NCI-H2107 (cell line): ENCODE measurements around the gene PTPN18.
A peak's percentile ranks its signal among the peaks of the same experiment; 100 is the strongest.

Experiments
- DNase-seq: peaks from one replicate; lab custom pipeline; 2025; lab: John Stamatoyannopoulos, UW

Gene PTPN18

GRCh38 chr2:130339885-130340745 is 15.7 kb upstream of the PTPN18 start:
- DNase-seq, result no peak

- DNase-seq, result no peak
These were observed 14.3 kb upstream of the PTPN18 start for GRCh38 chr2:130341562-130342019.

- peak; percentile 66 for DNase-seq
These were observed 13.8 kb upstream of the PTPN18 start for GRCh38 chr2:130342020-130342532.

DNA sequence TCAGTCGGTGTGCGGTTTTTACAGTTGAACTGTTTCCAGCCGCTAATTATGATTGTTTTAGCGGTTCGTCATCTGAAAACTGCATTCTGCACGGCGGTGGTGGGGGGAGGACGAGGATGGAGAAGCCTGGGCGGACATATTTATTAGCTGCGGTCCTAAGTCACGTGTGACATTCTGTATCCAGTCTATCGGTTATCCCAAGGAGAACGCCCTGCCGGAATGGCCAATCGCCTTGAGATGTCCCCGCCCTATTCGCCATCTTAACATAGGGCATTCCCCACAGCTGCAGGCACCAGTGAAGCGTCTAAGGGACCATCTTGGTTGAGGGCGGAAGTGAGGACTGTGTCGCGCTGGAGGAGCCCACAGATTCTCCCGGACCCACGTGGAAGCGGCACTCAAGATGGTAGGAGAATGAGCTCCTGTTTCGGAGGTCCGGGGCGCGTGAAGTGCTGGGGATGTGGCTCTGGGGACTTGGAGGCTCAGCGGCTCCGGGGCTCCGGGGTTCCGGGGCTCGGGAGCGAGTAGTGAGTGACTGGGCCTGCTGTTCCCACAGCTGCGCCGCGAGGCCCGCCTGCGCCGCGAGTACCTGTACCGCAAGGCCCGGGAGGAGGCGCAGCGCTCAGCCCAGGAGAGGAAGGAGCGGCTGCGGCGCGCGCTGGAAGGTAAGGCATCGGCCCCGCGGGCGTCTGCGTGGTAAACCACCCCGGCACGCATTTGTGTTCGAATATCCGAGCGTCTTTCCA is 13.2 kb upstream of the PTPN18 start, which contains the start of gene IMP4:
TSS of gene IMP4 (plus strand) at position 365 of the 743 bp plus-strand sequence. CDS start at position 401, 36 bp downstream.
- DNase-seq, result peak; percentile 91

DNA sequence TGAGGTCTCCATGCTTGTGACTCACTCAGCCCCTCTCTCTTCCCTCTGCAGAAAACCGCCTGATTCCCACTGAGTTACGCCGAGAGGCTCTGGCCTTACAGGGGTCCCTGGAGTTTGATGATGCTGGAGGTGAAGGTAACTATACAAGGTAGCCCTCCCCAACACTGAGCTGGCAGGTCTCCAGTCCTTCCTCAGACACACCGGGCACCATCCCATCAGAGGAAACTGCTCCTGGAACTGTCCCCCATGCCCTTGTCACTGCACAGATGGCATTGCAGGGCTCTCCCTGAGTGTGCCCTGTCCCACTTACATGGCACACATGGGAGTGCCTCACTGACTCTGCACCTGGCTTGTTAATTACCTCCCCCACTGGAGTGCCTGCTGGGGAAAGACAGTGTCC is 11.3 kb upstream of the PTPN18 start:
- DNase-seq, result no peak

DNA sequence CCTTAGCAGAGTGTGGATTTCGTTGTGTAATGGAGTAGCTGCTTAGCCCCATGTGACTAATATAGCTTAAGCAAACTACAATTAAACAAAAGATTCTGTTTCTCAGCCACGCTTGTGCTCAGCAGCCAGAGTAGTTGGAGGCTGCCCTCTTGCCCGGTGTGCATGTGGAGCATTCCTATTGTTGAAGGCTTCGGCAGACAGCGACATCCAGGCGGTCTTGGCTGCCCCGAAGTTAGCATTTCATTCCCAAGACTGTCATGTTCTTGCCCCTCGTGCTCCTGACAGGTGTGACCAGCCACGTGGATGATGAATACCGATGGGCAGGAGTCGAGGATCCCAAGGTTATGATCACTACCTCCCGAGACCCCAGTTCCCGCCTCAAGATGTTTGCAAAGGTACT is 10.8 kb upstream of the PTPN18 start:
- DNase-seq, result no peak

GRCh38 chr2:130345611-130346010 is 10.2 kb upstream of the PTPN18 start:
- DNase-seq, result no peak

DNA sequence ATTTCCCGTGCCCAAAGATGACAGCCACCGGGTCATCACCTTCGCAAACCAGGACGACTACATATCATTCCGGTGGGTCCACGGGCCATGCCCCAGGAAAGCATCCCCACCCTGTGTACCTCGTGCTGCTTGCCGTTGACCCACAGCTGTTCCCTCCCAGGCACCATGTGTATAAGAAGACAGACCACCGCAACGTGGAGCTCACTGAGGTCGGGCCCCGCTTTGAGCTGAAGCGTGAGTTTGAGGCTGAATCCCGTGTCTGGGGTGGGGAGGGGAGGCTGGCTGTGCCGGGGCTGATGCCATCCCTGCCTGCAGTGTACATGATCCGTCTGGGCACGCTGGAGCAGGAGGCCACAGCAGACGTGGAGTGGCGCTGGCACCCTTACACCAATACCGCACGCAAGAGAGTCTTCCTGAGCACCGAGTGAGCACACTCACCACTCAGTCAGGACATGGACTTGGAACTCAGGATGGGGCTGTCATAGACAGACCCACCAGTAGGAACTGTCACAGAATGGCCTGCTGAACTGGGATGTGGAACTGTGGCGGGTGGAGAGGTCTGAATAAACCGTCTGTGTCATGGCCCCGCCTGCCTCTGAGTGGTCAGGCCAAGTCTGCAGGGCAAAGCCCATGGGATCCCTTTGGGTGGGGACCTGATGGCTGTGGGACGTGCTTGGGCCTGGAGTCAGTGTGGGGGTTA is 9.7 kb upstream of the PTPN18 start:
- no peak for DNase-seq

DNA sequence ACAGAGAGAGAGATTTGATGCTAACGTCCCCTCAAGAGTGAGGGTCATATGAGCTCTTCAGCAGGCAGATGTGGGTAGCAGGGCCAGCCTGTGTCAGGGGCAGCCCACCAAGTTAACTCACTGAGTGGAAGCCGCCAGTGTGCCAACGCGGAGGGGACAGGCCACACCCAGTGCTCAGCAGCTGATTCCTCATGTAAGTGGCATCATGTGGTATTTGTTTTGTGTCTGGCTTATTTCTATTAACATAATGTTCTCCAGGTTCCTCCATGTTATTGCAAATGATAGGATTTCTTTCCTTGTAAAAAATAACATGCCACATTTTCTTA is 9.2 kb upstream of the PTPN18 start:
- no peak for DNase-seq

DNA sequence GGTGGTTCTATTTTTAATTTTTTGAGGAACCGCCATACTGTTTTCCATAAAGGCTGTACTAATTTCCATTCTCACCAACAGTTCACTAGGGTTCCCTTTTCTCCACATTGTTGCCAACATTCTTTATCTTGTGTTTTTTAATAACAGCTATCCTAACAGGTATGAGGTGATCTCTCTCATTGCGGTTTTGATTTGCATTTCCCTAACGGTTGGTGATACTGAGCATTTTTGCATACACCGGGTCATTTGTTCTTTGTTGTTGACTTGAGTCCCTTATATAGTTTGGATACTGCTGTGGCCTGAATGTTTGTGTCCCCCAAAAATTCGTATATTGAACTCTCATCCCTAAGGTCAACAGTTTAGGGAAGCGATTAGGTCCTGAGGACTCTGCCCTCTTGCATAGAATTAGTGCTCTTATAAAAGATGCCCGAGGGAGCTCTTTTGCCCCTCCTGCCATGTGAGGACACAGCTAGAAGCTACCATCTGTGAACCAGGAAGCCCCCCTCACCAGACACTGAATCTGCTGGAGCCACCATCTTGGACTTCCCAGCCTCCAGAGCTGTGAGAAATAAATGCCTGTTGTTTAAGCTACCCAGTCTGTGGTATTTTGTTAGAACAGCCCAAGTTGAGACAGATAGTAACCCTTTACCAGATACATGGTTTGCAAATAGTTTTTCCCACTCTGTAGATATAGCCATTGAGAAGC is 8.5 kb upstream of the PTPN18 start:
- no peak for DNase-seq

GRCh38 chr2:130349174-130349573 is 6.7 kb upstream of the PTPN18 start:
- DNase-seq, result no peak

DNA sequence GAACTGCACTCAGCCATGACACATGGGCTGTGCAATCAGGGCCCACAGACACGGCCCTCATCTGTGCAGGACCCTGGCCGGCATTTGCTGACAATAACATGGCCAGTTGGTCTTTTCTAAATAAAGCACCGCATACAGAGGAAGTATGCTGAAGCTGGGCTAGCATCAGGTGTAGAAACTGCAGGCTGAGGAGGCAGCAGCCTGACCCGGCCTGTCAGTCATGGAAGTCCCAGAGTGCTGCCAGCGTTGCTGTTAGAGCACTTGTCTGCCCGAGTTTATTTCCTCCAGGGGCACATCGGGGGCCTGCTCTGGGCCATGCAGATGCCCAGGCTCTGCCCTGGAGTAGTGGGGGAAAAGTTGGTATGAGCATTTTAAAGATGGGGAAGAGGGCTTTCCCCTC is 4.1 kb upstream of the PTPN18 start:
- no peak for DNase-seq

DNA sequence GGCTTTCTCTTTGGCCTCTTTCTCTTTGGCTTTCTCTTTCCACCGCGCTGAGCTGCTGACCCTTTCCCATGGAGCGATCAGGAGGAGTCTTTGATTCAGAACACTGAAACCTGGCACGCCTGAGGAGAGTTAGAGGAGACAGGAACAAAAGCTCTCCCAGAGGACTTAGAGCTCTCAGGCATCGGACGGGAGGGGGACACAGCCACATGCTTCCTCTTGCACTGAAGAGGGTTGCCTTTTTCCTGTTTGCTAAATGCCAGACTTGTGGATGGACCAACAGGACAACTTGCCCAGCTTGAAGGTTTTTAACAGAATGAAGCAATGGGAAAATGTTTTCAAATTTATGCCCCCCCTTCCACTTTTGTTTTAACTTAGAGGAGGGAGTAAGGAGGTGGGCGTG is 3.6 kb upstream of the PTPN18 start:
- DNase-seq, result no peak

- no peak for DNase-seq
These were observed 2.3 kb upstream of the PTPN18 start for GRCh38 chr2:130353291-130354138.

DNA sequence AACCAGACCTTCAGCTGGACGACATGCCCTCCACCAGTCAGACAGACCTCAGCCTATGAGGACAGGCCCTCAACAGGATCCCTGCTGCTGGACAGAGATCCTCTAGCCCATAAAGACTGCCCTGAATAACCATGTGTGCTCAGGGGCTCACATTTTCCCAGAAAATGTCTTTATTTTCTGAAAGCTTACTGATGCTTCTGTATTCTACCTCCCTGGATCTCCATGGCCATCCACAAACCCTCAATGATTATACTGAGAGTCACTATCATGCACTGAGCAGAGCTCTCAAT is 1.8 kb upstream of the PTPN18 start:
- DNase-seq, result no peak

GRCh38 chr2:130355172-130355577 is 681 bp upstream of the PTPN18 start:
- DNase-seq, result no peak

DNA sequence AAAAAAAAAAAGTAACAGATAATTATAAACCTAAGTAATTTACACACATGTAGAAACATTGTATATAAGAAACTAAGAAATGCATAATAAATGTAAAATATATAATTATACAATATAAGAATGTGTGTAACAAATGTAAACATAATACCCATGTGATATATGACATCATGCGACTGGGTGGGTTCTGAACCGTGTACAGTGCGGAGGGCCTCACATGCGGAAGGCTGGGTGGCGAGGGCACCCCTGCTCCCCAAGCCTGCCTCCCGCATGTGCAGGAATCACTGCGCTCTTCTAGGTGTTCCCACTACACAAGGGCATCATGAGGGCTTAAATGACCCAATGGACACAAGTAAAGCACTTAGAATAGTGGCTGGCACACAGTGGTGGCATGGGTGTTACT is 2.0 kb downstream of the PTPN18 start:
- DNase-seq, result no peak

DNA sequence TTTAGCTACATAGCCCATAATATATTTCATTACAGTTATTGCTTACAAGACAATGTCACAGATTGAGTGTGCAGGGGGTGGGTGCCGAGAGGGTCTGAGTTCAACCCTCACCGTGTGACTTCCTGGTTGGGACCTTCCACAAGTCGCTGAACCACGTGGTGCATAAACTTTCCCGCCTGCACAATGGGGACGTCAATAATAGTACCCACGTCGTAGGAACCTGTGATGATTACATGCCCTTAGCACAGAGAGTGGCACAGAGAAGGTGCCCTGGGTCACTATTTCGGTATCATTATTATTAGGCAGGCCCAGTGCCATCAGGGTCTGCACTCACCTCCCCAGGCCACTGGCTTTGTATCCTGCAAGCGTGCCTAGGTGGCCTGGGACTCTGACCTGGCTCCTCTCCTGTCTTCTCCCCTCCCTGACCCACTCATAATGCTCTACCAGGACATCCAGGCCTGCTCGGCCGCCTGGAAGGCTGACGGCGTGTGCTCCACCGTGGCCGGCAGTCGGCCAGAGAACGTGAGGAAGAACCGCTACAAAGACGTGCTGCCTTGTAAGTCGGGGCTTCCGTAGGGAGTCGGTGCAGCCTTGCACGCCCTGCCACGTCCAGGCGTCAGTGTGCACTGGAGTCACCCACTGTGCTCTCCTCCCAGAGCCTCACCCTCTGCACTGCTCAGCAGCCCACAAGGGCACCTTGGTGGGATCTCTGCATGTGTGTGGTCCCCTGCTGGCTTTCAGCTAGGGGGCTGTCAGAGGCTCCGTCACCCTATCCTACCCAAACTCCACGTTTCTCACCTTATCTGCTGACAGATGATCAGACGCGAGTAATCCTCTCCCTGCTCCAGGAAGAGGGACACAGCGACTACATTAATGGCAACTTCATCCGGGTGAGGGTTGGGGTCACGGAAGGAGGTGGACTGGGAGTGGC is 2.8 kb downstream of the PTPN18 start:
- no peak for DNase-seq

- no peak for DNase-seq
These were observed 3.6 kb downstream of the PTPN18 start for GRCh38 chr2:130359466-130359865.

- DNase-seq, result no peak
These were observed 7.6 kb downstream of the PTPN18 start for GRCh38 chr2:130363479-130363878.
